GM19397 (cell line): ENCODE measurements around the gene SYNGR2.
A peak's percentile ranks its signal among the peaks of the same experiment; 100 is the strongest.

ENCODE experiments used
- ATAC-seq: cut with Tn5 transposase; IDR thresholded peaks from one replicate; pipeline ENCODE4 v1.9.1; 2021; ENCODE audit warnings: mild to moderate bottlenecking, moderate library complexity; ENCODE audit not compliant: unreplicated experiment

Gene SYNGR2

DNA sequence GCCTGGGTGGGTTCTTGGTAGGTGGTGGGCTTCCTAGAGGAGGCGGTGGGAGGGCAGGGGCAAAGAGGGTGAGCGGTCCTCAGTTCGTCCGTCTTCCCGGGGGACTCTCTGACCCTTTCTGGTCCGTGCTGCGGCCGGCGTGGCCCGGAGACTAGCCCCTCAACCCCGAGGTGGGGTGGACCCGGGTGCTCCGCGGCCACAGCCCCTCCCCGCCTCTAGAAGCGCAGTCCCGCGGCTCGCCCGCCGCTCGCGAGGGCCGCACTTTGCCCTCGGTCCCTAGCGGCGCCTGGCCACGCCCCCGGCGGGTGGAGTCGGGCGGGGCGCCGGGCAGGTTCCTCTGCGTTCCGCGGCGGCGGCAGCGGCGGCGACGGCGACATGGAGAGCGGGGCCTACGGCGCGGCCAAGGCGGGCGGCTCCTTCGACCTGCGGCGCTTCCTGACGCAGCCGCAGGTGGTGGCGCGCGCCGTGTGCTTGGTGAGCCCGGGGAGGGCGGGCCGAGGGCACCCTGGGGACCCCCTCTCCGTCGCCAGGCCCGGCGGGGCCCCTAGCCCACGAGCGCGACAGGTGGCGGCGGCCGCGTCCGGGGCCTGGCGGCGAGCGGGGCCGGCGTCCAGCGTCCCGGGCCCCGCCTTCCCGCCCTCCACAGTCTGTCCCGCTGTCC lies at the start of gene SYNGR2:
Gene SYNGR2 (plus strand): TSS at position 340 of the 661 bp plus-strand sequence. CDS start 36 bp downstream, at position 376.
- peak; percentile 68 for ATAC-seq

DNA sequence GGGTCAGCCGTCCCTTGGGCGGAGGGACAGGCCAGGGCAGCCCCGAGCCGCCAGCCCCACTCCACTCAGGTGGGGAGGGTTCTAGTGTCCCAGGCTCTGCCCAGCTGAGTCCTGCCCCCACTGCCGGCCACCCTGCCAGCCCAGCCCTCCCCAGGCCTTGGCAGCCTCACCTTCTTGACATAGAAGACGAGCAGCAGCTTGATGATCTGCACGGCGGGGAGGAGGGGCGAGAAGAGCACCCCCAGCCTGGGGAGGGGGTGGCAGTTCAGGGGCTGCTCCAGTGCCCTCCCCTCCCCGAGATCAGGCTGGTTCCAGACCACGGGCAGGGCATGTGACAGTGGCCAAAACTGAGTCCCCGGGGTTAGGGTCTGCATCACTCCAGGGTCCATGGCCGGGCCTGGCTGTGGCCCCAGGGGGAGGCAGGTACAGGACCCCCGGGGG lies 49.6 kb upstream of the SYNGR2 start:
- no peak for ATAC-seq

- no peak for ATAC-seq
Measured at GRCh38 chr17:78120537-78120936, 47.8 kb upstream of the SYNGR2 start.

- no peak for ATAC-seq
Measured at GRCh38 chr17:78120971-78121800, 47.2 kb upstream of the SYNGR2 start.

DNA sequence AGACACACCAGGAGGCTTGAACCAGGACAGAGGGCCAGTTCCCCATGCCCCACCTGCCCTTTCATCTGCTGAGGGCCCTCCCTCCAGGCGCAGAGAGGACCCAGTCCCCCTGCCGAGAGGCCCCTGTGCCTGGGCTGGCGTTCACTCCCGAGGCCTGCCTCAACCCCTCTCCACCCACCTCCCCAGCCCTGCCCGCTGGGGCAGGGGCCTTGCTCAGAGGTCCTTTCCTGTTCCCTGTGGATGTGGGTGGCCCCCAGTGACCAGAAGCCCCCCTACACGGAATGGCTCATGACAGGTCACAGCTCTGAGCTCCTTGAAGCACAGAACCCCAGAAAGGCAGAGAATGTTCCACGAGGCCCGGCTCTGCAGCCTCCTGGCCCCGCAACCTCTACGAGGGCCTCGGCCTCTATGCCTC lies 46.6 kb upstream of the SYNGR2 start:
- ATAC-seq, result no peak

- ATAC-seq, result no peak
Measured at GRCh38 chr17:78122216-78122930, 46.0 kb upstream of the SYNGR2 start.

- ATAC-seq, result no peak
Measured at GRCh38 chr17:78122931-78123249, 45.5 kb upstream of the SYNGR2 start.

DNA sequence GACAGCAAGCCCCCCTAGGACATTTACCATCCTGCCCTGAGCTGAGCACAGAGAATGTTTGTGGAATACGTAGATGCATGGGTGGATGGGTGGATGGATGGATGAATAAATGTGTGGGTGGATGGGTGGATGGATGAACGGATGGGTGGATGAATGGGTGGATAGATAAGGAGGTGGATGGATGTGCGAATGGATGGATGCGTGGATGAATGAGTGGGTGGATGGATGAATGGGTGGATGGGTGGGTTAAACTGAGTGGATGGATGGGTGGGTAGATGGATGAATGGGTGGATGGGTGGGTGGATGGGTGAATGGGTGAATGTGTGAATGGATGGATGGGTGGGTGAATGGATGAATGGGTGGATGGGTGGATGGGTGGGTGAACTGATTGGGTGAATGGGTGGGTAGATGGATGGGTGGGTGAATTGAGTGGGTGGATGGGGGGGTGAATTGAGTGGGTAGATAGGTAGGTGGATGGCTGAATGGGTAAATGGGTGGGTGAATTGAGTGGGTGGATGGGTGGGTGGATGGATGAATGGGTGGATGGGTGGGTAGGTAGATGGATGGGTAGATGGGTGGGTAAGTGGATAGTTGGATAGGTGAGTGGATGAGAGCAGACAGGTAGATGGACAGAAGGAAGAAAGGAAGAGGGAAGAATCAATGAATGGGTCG lies 45.0 kb upstream of the SYNGR2 start:
- no peak for ATAC-seq

DNA sequence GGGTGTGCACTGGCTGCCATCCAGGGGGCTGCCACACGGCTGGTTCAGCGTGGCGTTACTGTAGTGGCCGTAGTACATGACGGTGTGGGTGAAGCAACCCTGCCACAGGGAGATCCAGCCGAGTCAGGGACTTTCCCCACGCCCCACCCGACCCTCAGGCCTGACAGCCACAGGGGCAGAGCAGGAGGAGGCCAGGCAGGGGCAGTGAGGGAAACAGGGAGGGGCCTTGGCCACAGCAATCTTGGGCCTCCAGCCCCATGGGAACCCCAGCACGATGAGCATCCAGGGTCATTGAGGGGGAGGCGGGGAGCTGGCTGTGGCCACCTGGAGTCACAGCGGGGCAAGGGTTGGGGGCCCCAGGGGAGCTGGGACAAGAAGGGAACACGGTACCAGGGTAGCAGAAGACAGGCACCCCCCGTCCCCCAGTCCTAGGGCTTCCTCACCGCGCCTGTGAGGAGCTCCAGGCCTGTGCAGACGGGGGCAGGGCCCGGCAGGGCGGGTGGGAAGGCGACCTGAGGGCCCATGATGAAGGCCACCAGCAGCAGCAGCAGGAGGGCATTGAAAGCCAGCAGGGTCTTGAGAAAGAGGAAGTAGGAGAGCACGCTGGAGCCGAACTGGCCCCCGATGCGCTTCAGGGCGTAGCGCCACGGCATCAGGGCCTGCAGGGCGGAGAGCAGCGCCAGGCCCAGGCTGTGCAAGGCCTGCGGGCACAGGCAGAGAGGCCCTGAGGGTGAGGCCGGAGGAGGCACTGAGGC lies 44.1 kb upstream of the SYNGR2 start:
- peak; percentile 26 for ATAC-seq

DNA sequence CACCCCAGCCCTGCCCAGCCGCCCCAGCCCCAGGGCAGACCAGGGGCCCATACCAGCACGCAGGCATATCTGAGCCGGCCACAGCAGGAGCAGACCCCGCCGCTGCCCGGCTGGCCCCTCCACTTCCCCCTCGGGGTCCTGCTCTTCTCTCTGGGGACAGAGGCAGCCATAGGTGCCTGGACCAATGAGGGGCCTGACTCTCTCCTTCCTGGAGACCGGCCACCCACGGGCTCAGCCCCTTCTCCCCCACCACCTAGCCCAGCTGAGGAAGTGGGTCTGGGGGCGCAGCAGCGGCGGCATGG lies 43.6 kb upstream of the SYNGR2 start:
- ATAC-seq, result no peak

DNA sequence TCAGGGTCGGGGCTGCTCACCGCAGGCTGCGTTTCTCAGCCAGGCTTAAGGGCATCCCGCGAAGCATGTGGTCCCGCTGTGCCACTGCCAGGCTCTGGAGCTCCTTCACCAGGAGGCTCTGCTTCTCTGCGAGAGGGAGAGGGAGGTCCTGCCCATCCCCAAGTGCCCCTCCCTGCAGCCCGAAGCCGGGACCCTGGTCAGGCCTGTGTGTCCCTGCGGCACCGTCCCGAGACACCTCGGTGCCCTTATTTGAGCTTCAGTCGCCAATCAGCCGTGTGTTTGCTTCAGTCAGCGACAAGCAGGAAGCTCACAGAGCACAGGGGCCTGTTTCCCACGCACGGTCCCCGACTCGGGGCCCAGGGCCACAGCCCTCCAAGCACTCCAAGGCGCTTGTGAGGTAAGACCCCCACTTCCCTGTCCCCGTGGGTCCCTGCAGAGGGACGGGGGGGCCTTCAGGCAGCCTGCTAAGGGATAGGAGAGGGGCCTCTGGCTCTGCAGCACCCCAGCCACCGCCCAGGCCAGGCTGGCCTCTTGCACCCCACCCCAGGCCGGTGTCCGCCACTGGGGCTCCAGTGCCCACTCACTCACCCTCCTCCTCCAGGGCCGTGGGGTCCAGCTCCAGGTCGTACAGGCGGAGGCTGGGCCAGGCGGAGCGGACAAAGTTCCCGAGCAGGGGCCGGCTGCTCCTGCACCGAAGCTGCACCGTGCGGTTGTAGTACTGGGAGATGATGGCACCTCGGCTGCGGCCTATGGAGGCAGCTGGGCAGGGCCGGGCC lies 43.1 kb upstream of the SYNGR2 start:
- ATAC-seq, result no peak

DNA sequence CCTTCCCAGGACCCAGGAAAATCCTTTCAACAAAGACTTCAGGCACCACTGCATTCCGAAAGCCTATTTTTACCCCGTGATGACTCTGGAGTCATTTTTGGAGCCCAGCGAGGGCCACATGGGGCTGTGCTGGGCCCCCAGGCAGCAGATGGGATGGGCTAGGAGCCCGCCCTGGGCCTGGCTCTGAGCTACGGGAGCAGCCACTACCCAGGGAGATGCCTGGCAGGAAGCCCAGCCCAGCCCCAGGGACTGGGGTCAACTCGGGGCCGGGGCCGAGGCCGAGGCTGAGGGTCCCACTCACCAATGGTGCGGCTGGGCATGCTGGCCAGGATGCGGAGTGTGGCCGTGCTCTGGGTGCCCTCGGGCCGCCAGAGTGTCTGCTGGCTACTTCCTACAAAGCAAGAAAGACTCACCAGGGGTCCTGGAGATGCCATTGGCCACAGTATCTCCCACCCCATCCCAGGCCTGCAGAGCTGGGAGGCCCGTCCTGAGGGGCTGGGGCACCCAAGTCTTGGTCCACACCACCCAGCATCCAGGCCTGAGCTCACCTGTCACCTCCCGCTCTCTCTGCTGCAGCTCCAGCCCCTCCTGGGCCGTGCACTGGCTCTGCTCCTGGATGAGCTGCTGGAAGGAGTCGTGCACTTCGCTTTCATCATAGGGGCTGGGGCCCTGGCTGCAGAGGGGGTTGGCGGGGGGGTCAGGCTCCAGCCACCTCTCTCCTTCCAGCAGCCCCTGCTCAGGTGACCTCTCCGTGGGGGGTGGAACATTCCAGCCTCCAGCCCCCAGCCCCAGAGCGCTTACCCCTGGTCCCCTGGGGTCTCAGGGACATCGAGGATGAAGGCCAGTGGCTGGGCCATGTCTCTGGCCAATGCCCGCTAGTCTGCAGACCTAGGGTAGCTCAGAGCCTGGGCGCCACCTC lies 42.1 kb upstream of the SYNGR2 start:
- ATAC-seq, result no peak

- ATAC-seq, result no peak
Measured at GRCh38 chr17:78126895-78127238, 41.5 kb upstream of the SYNGR2 start.

DNA sequence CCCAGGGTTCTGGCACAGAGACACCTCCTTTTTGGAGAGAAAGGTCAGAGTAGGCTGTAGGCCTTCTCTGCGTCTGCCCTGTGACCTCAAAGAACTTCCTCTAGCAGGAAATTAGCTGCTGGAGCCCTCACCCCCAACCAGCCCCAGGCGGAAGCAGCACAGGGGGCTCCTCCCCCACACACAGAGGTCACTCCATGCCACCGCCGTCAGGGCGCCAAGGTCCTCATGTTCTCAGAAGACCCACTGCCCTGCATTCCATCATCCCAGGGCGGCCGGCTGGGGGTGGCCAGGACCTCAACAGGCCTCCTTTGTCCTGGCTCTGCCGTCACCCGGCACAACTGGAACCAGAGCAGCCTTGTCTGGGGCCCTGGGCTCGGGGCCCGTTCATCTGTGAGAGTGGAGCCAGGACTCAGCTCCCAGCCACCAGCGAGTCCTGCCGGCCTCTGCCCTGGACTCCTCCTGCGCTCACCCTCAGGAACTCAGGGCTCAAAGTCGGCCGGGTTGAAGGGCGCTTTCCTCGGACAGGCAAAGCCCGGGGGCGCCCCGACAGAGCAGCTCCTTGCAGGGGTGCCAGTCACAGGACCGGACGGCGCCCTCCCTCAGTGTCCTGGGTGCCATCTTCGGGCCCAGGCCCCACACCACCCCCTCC lies 41.0 kb upstream of the SYNGR2 start:
- ATAC-seq, result no peak

DNA sequence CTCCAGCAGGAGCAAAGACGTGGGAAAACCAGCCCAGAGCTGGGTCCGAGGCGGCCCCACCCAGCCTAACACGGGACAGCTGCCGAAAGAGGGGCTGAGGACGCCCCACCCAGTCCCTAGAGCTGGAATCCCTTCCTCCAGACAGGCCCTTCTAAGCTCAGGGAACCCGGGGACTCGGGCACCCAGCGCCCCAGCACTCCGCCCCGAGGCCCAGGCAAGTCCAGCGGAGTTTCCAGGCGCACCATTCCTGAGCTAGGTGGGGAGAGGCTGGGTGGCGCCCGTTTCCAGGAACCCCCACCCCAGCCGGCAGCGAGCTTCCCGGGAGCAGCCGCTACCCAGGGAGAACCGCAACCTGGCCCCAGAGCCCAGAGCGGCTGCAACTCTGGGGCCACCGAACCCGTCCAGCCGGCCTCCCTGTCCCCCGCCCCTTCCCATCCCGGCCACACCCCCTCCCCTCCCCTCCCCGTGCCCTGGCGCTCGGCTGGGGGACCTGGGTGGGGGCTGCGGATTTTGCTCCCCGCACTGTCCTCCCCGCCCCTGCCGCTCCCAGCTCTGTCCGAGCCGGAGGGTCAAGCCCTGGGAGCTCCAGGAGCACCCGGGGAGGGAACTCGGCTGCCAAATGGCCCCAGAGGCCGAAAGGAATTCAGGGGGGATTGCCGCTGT lies 40.4 kb upstream of the SYNGR2 start:
- ATAC-seq, result no peak

DNA sequence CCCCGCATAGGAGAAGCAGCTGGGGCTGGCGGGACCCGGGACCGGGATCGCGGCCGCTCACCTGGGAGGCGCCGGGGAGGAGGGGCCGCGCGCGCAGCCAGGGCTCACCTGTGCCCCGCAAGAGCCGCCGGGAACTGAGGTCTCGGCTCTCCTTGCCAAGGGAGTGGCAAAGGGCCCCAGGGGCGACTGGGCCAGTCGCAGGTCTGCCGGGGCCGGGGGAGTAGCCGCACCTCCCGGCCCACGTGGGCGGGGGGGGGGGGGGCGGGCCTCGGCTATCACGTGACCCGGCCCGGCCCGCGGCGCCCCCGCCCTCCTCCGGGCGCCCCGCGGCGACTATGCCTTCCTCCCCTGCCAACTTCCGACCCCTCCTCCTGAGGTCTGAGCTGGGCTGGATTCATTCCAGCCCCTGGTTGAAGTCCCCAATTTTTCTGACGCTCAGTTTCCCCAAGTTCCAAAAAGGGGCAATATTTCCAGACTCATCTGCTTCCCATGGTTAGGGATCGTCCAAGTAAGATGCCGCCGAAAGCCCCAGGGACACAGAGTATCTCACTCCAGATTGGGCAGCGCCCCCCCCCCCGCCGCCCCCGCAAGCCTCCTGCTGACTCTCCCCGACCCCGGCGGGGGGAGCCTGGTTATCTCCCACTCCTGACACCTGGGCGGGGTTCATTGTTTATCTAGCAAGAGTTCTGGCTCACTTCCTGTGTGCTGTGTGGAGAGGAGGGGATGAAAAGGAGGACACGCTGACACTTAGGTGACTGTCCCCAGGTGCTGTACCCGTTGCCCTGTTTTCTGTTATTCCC lies 39.6 kb upstream of the SYNGR2 start, which contains the start of gene TMC6:
Gene TMC6 (minus strand): TSS at position 205 of the 800 bp plus-strand sequence. CDS start 1,923 bp downstream, outside the sequence.
- ATAC-seq, result no peak
